Thyroid gland (tissue), 4 donors: ENCODE measurements around the gene HCN1. TPM values are rescaled to one million over a fixed set of nuclear protein-coding genes. Genes with fewer than 3 reads are reported as not detected.
"Not testable (repeated sequence)": the region's sequence is repeated elsewhere in the genome, so short reads cannot be mapped to it uniquely, and the experiment has no call there.

Experiments
- DNase-seq, 2 donors: peaks; one replicate each; pipeline ENCODE4 v3.0.0-alpha.2; 2019
- H3K27ac ChIP-seq, 3 donors: fragments of 200-600 bp; sonication (generic); 1 replicate in 2 of 3; 2 replicates in 1 of 3; pipeline ENCODE4 v1.5.1; 2016 to 2019; ENCODE audit warnings: mild to moderate bottlenecking in 1 of 3, moderate library complexity in 1 of 3
- H3K27me3 ChIP-seq: fragments of 200-600 bp; sonication (generic); one replicate; pipeline ENCODE4 v1.5.1; 2019
- H3K36me3 ChIP-seq, 2 donors: fragments of 200-600 bp; sonication (generic); one replicate each; pipeline ENCODE4 v1.5.1; 2016 to 2019
- H3K4me1 ChIP-seq, 2 donors: fragments of 200-600 bp; sonication (generic); one replicate each; pipeline ENCODE4 v1.5.1; 2017 to 2019
- H3K4me3 ChIP-seq, 3 donors: fragments of 200-600 bp; sonication (generic); replicated peaks in 1 of 3; 1 replicate in 2 of 3; 2 replicates in 1 of 3; pipeline ENCODE4 v1.5.1; 2016; ENCODE audit warnings: mild to moderate bottlenecking in 1 of 3
- H3K9me3 ChIP-seq: fragments of 200-600 bp; sonication (generic); one replicate; pipeline ENCODE4 v1.5.1; 2017
- CTCF ChIP-seq, 6 experiments: fragments of 200-600 bp in 3 of 6; fragments of 450-650 bp in 3 of 6; sonication (generic) in 3 of 6; IDR thresholded peaks; one replicate each; pipeline ENCODE4 v1.5.1; 2016 to 2019; ENCODE audit warnings: antibody characterized with exemption in 6 of 6, mild to moderate bottlenecking in 2 of 6, inconsistent platforms in 1 of 6, moderate library complexity in 1 of 6
- POLR2A ChIP-seq, 2 donors: fragments of 450-650 bp; IDR thresholded peaks; one replicate each; pipeline ENCODE4 v1.6.1; 2017; ENCODE audit warnings: antibody characterized with exemption in 2 of 2, mild to moderate bottlenecking in 2 of 2, moderate library complexity in 1 of 2
- WGBS, 2 donors: methylation state at CpG; one replicate each; pipeline ENCODE4 v1.1.5; 2017; 5-methylcytosine and 5-hydroxymethylcytosine counted together
- intact Hi-C: fragments of 100-400 bp; cut with DNase I; formaldehyde crosslinking; loops from one replicate; pipeline ENCODE4 v1.15.1; 2023
- total RNA-seq, 4 donors: library from RNA; depleted of rRNA; stranded (reverse); fragments of >200 nt; gene quantifications; one replicate each; pipeline ENCODE4 v1.2.3, GENCODE V29; 2016

Gene HCN1
- total RNA-seq, 4 donors from 2014 or later, result 0.17 to 0.40 (median 0.26) TPM

GRCh38 chr5:45376417-45376816 lies 319.8 kb downstream of the HCN1 start:
- H3K4me1 ChIP-seq, result no peaks in the 10 kb centered on the region
- no peak overlapping the region for H3K27ac ChIP-seq
- WGBS, 2 donors, result 75 to 80% methylated on average over 2 of the region's 2 CpGs
- TF ChIP-seq POLR2A (IDR thresholded peaks at IDR 0.05), result no peak
- no peak for TF ChIP-seq CTCF (IDR thresholded peaks at IDR 0.05)
- H3K4me3 ChIP-seq, result no peak overlapping the region
- no peaks in the 10 kb centered on the region for H3K36me3 ChIP-seq
- DNase-seq, result no peak
- intact Hi-C loops, result no loop called here
- no peaks in the 10 kb centered on the region for H3K27me3 ChIP-seq
- H3K9me3 ChIP-seq, result no peaks in the 10 kb centered on the region

- TF ChIP-seq POLR2A (IDR thresholded peaks at IDR 0.05) (no peak), CTCF (IDR thresholded peaks at IDR 0.05) (no peak)
- Histone ChIP-seq H3K9me3 (no peaks in the 10 kb centered on the region), H3K27ac (no peak overlapping the region), H3K4me3 (no peak overlapping the region), H3K27me3 (no peaks in the 10 kb centered on the region), H3K36me3 (no peaks in the 10 kb centered on the region), H3K4me1 (no peaks in the 10 kb centered on the region)
- 93% methylated on average over 10 of the region's 10 CpGs for WGBS, 2 donors
- DNase-seq, result no peak
- intact Hi-C loops, result no loop called here
Observed at GRCh38 chr5:45372629-45373028, 323.6 kb downstream of the HCN1 start.

- H3K4me1 ChIP-seq, intact Hi-C loops, DNase-seq, H3K9me3 ChIP-seq, H3K27me3 ChIP-seq, H3K36me3 ChIP-seq, H3K27ac ChIP-seq, H3K4me3 ChIP-seq: not testable (repeated sequence)
- WGBS, 2 donors, result 95% methylated on average over 8 of the region's 8 CpGs
Observed at GRCh38 chr5:45371423-45371822, 324.8 kb downstream of the HCN1 start.

- intact Hi-C loops, result no loop called here
- Histone ChIP-seq H3K4me3 (no peak overlapping the region), H3K4me1 (peaks cover 7 to 9% of the 10 kb centered on the region in 2 donors), H3K27me3 (no peaks in the 10 kb centered on the region), H3K36me3 (no peaks in the 10 kb centered on the region), H3K9me3 (no peaks in the 10 kb centered on the region), H3K27ac (peak overlapping the region; percentile 63 to 74 (median 64))
- no peak for DNase-seq
- TF ChIP-seq POLR2A (IDR thresholded peaks at IDR 0.05) (no peak), CTCF (IDR thresholded peaks at IDR 0.05) (no peak)
- 52 to 56% methylated on average over 3 of the region's 3 CpGs for WGBS, 2 donors
Observed at GRCh38 chr5:45355189-45355992, 340.8 kb downstream of the HCN1 start.

- Histone ChIP-seq H3K9me3 (no peaks in the 10 kb centered on the region), H3K36me3 (no peaks in the 10 kb centered on the region), H3K27ac (no peak overlapping the region), H3K4me3 (no peak overlapping the region), H3K27me3 (no peaks in the 10 kb centered on the region), H3K4me1 (no peaks in the 10 kb centered on the region)
- TF ChIP-seq CTCF (IDR thresholded peaks at IDR 0.05) (no peak), POLR2A (IDR thresholded peaks at IDR 0.05) (no peak)
- intact Hi-C loops, result no loop called here
- 86 to 96% methylated on average over 2 of the region's 2 CpGs for WGBS, 2 donors
- DNase-seq, result no peak
Observed at GRCh38 chr5:45336464-45336863, 359.7 kb downstream of the HCN1 start.
